Stimulated activated CD4-positive, alpha-beta T cell treated with anti-CD3 and anti-CD28 coated beads, TNF-alpha, amount 100 ng/mL, for 1 hour (primary cell): Measurements from ENCODE around the gene RPP25L.

Experiments used
- DNase-seq, 3 donors: peaks; one replicate each; pipeline ENCODE4 v3.0.0-alpha.2; 2020; ENCODE audit warnings: low read depth in 3 of 3, low spot score in 1 of 3

Gene RPP25L

GRCh38 chr9:34612788-34613390 is 992 bp upstream of the RPP25L start:
- peak in 2 of 3 donors; percentile 22 to 29 for DNase-seq

GRCh38 chr9:34611251-34611810 is 566 bp downstream of the RPP25L start:
- DNase-seq, result no peak

- no peak for DNase-seq
Measured at GRCh38 chr9:34610434-34611206, 1.3 kb downstream of the RPP25L start.

GRCh38 chr9:34607331-34607730 is 4.6 kb downstream of the RPP25L start:
- no peak for DNase-seq

GRCh38 chr9:34606905-34607304 is 5.0 kb downstream of the RPP25L start:
- no peak for DNase-seq

- no peak for DNase-seq
Measured at GRCh38 chr9:34606190-34606589, 5.7 kb downstream of the RPP25L start.

GRCh38 chr9:34603610-34604231 is 8.2 kb downstream of the RPP25L start:
- peak; percentile 50 to 76 (median 62) for DNase-seq

- no peak for DNase-seq
Measured at GRCh38 chr9:34601937-34602573, 9.8 kb downstream of the RPP25L start.

GRCh38 chr9:34600908-34601307 is 11.0 kb downstream of the RPP25L start:
- DNase-seq, result no peak

- no peak for DNase-seq
Measured at GRCh38 chr9:34599546-34599945, 12.4 kb downstream of the RPP25L start.

GRCh38 chr9:34594177-34594576 is 17.7 kb downstream of the RPP25L start:
- DNase-seq, result no peak

- DNase-seq, result no peak
Measured at GRCh38 chr9:34592895-34593601, 18.8 kb downstream of the RPP25L start.

GRCh38 chr9:34591917-34592866 is 19.7 kb downstream of the RPP25L start:
- DNase-seq, result no peak

- DNase-seq, result peak; percentile 49 to 79 (median 51)
Measured at GRCh38 chr9:34591248-34591916, 20.5 kb downstream of the RPP25L start.

- no peak for DNase-seq
Measured at GRCh38 chr9:34590381-34591247, 21.3 kb downstream of the RPP25L start.

- no peak for DNase-seq
Measured at GRCh38 chr9:34589636-34590380, 22.1 kb downstream of the RPP25L start, which contains the start of gene CNTFR. TSS of gene CNTFR (minus strand) at chr9:34589724. CDS start at chr9:34568981, 20,743 bp downstream.
